K562 (cell line): ENCODE measurements around the gene TBXA2R. TPM values are rescaled to one million over a fixed set of nuclear protein-coding genes. Genes with fewer than 3 reads are reported as not detected.

ENCODE experiments used
- CC2D1A ChIP-seq: fragments of 450-650 bp; IDR thresholded peaks from 2 replicates; pipeline ENCODE4 v1.6.1; 2017; ENCODE audit warnings: mild to moderate bottlenecking
- ERF ChIP-seq: fragments of 450-650 bp; formaldehyde crosslinking; IDR thresholded peaks from 2 replicates; pipeline ENCODE4 v1.4.0; 2020; ENCODE audit warnings: mild to moderate bottlenecking, mixed read lengths
- ETS2 ChIP-seq: IDR thresholded peaks from 2 replicates; pipeline ENCODE4 v1.6.1; 2016; ENCODE audit warnings: borderline replicate concordance, missing genetic modification characterization, mild to moderate bottlenecking, moderate library complexity, missing compliant biosample characterization; ENCODE audit not compliant: poor library complexity, severe bottlenecking
- ETV6 ChIP-seq, 3 experiments: fragments of 150-350 bp in 1 of 3; sonication (generic) in 1 of 3; formaldehyde crosslinking in 1 of 3; IDR thresholded peaks; 2 replicates each; pipeline versions ENCODE4 v1.6.1 to v1.8.0; 2014 to 2022; ENCODE audit warnings: borderline replicate concordance in 2 of 3, low read depth in 2 of 3, antibody characterized with exemption in 1 of 3, low read length in 1 of 3, mild to moderate bottlenecking in 1 of 3, missing genetic modification reagents in 1 of 3
- GMEB1 ChIP-seq: fragments of 250-450 bp; sonication (Bioruptor Pico); IDR thresholded peaks from 2 replicates; pipeline ENCODE4 v1.4.0; 2020; ENCODE audit warnings: mild to moderate bottlenecking
- HNRNPLL ChIP-seq: fragments of 200-400 bp; formaldehyde crosslinking; IDR thresholded peaks from 2 replicates; pipeline ENCODE4 v1.6.1; 2017; ENCODE audit warnings: low read length, low read depth, mild to moderate bottlenecking; ENCODE audit not compliant: poor library complexity, severe bottlenecking
- PREB ChIP-seq: sonication (generic); formaldehyde crosslinking; IDR thresholded peaks from 2 replicates; pipeline ENCODE4 v1.8.1; 2023; ENCODE audit warnings: mild to moderate bottlenecking, missing genetic modification reagents
- RBM22 ChIP-seq: fragments of 200-400 bp; formaldehyde crosslinking; IDR thresholded peaks from 2 replicates; pipeline ENCODE4 v1.6.1; 2018; ENCODE audit warnings: low read length, low read depth; ENCODE audit not compliant: poor library complexity, severe bottlenecking
- STAT6 ChIP-seq: sonication (generic); formaldehyde crosslinking; IDR thresholded peaks from 2 replicates; pipeline ENCODE4 v1.8.1; 2023; ENCODE audit warnings: mild to moderate bottlenecking, missing genetic modification reagents
- ZBTB34 ChIP-seq: fragments of 250-450 bp; sonication (Bioruptor Pico); IDR thresholded peaks from 2 replicates; pipeline ENCODE4 v1.8.0; 2021; ENCODE audit warnings: mild to moderate bottlenecking, moderate library complexity
- ZNF280A ChIP-seq: fragments of 450-650 bp; IDR thresholded peaks from 2 replicates; pipeline ENCODE4 v1.6.1; 2018; ENCODE audit warnings: mild to moderate bottlenecking, low read depth; ENCODE audit not compliant: partially characterized antibody
- ZNF41 ChIP-seq: fragments of 250-450 bp; sonication (Bioruptor Pico); conservative IDR thresholded peaks from 2 replicates; pipeline ENCODE4 v1.4.0; 2020; ENCODE audit warnings: mild to moderate bottlenecking
- ZNF668 ChIP-seq: fragments of 250-450 bp; sonication (Bioruptor Pico); IDR thresholded peaks from 2 replicates; pipeline ENCODE4 v1.8.0; 2022; ENCODE audit warnings: mild to moderate bottlenecking, inconsistent platforms
- ZNF764 ChIP-seq: fragments of 250-450 bp; sonication (Bioruptor Pico); IDR thresholded peaks from 2 replicates; pipeline ENCODE4 v1.4.0; 2020; ENCODE audit warnings: low read depth, mild to moderate bottlenecking, moderate library complexity
- polyA plus RNA-seq, 8 experiments: library from polyadenylated mRNA; depleted of rRNA in 4 of 8; stranded (reverse) in 5 of 8; unstranded in 3 of 8; fragments of >200 nt; fragmentation: Nextera tagmentation in 2 of 8; fragmentation: Illumina TruSeq in 1 of 8; extraction: Ambion mirVana in 2 of 8; extraction: Trizol in 1 of 8; gene quantifications; 2 replicates each; pipeline versions ENCODE4 v1.2.1 to v1.2.3, GENCODE V29; 2011 to 2014; ENCODE audit warnings: inconsistent platforms in 1 of 8, missing spikeins in 1 of 8
- total RNA-seq, 7 experiments: library from RNA; depleted of rRNA in 6 of 7; stranded (reverse); fragments of >200 nt in 6 of 7; fragmentation: Illumina TruSeq in 2 of 7; extraction: Trizol in 2 of 7; gene quantifications; 2 replicates each; pipeline versions ENCODE4 v1.2.1 to v1.2.3, GENCODE V29; 2011 to 2021; ENCODE audit warnings: low replicate concordance in 1 of 7

The TBXA2R gene
- total and polyA plus RNA-seq, 9 of the 15 experiments (the other 6 are each of a cell fraction or from before 2014, with no cell fraction given): 1.5 to 24.0 (median 2.8) TPM

GRCh38 chr19:3653865-3654513 is 47.3 kb upstream of the TBXA2R start (continued):
- TF ChIP-seq GMEB1 (CRISPR knock-in tag) (no peak), ETS2 (tag) (no peak), ZNF668 (CRISPR knock-in tag) (no peak), ZBTB34 (CRISPR knock-in tag) (no peak), ETV6 (IDR thresholded peaks at IDR 0.05; ENCODE audit: borderline replicate concordance in 1 of 2, low read depth in 2 of 2, low read length in 1 of 2) (no peak), ETV6 (CRISPR knock-in tag; IDR thresholded peaks at IDR 0.05; ENCODE audit: borderline replicate concordance) (no peak), ERF (no peak), ZNF280A (no peak), HNRNPLL (no peak), ZNF41 (CRISPR knock-in tag) (no peak), RBM22 (no peak), STAT6 (no peak), ZNF764 (CRISPR knock-in tag) (no peak), PREB (no peak), CC2D1A (no peak)
